Measurements from ENCODE around the gene SLC44A4. TPM values are rescaled to one million over a fixed set of nuclear protein-coding genes. Genes with fewer than 3 reads are reported as not detected.

Gene SLC44A4
- total and polyA plus RNA-seq, 9 of the 15 experiments (the other 6 are each of a cell fraction or from before 2014, with no cell fraction given), result 7.9 to 18.6 (median 11.2) TPM

DNA sequence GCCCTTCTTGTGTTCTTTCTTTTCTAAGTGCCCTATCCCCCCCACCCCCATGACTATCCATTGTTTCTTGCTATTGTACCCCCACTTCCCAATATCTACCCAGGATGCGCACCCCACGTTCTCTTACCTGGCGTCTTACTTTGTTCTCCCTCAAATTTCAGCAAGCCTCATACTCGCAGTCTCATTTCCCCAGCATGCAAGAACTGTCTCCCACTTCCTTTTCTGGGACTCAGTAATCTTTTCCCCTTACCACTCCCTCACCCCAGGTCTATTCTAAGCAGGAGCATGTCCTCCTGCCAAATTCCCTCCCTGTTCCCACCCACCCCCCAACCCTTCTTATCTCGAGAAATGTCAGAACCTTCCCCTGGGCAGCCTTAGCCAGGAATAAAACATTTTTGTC is 20.4 kb upstream of the SLC44A4 start:
- Histone ChIP-seq H3K36me3 (ENCODE audit: control insufficient read depth, insufficient read depth, low read length) (peaks cover 34% of the 10 kb centered on the region; the same call in 1 of the 3 replicates), H3K4me3 (no peak overlapping the region), H3K9me3 (replicated peaks; ENCODE audit: control insufficient read depth, insufficient read depth, low read depth, low read length) (no peaks in the 10 kb centered on the region), H3K4me2 (ENCODE audit: insufficient read depth, low read length) (peak overlapping the region; percentile 40), H4K20me1 (replicated peaks; ENCODE audit: control insufficient read depth, insufficient read depth, low read length) (peaks cover 3% of the 10 kb centered on the region; the same call in 1 of the 2 replicates), H3K79me2 (ENCODE audit: control insufficient read depth, insufficient read depth, low read length) (peaks cover 49% of the 10 kb centered on the region), H3K27me3 (ENCODE audit: control insufficient read depth in 2 of 2, insufficient read depth in 2 of 2, low read length in 2 of 2) (no peaks in the 10 kb centered on the region), H3K4me1 (replicated peaks in 1 of 2; ENCODE audit: control insufficient read depth in 2 of 2, insufficient read depth in 2 of 2, low read length in 2 of 2) (peaks cover 34 to 43% of the 10 kb centered on the region in 2 experiments; a peak in 4 of 5 replicates), H2AFZ (ENCODE audit: low read depth, low read length) (no peak overlapping the region), H3K27ac (ENCODE audit: extremely low read depth, low read depth, low read length) (peak overlapping the region; percentile 34; the same call in 2 of the 3 replicates), H3K9me1 (ENCODE audit: control insufficient read depth, insufficient read depth, low read length) (no peaks in the 10 kb centered on the region), H3K9ac (ENCODE audit: insufficient read depth in 1 of 2, low read depth in 2 of 2, low read length in 2 of 2) (peak overlapping the region in 1 of 2 experiments; percentile 23; a peak in 1 of 4 replicates)
- TF ChIP-seq STAT5A (IDR thresholded peaks at IDR 0.05; ENCODE audit: borderline replicate concordance, low read length) (no peak), TEAD4 (IDR thresholded peaks at IDR 0.05; ENCODE audit: low read length) (no peak), TEAD4 (CRISPR knock-in tag; IDR thresholded peaks at IDR 0.05; ENCODE audit: borderline replicate concordance) (no peak), MEF2D (tag; conservative IDR thresholded peaks at IDR 0.05; ENCODE audit: low read depth) (no peak), SPI1 (IDR thresholded peaks at IDR 0.05; ENCODE audit: borderline replicate concordance, low read depth, low read length) (peak; percentile 81)
- TF ChIP-seq, protein P1, sequence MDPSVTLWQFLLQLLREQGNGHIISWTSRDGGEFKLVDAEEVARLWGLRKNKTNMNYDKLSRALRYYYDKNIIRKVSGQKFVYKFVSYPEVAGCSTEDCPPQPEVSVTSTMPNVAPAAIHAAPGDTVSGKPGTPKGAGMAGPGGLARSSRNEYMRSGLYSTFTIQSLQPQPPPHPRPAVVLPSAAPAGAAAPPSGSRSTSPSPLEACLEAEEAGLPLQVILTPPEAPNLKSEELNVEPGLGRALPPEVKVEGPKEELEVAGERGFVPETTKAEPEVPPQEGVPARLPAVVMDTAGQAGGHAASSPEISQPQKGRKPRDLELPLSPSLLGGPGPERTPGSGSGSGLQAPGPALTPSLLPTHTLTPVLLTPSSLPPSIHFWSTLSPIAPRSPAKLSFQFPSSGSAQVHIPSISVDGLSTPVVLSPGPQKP (CRISPR knock-in tag; IDR thresholded peaks at IDR 0.05), result no peak
- FAIRE-seq (peak; percentile 54), ATAC-seq (no peak), DNase-seq (ENCODE audit: extremely low read depth in 1 of 4, low spot score in 3 of 4) (no peak)
- no TSS peak for BruUV-seq (replicated peaks)
- in situ Hi-C loops (cut with MboI), result no loop called here
- WGBS (ENCODE audit: insufficient coverage, low coverage, missing lambda C conversion rate), result 49% methylated on average over 5 of the region's 5 CpGs
- ChIA-PET CTCF (ENCODE audit: low intra/inter-chr PET ratio) (no interaction called here), POLR2A (interaction anchor here (1.0 to 2.4 kb wide), 4 partner anchors 15 to 69 kb away, joined by 3 to 10 read pairs (median 7); no protein-coding TSS in a partner anchor)
- intact Hi-C loops (cut with micrococcal nuclease), result no loop called here
